ENCODE measurements around the gene CYP1A1. TPM values are rescaled to one million over a fixed set of nuclear protein-coding genes. Genes with fewer than 3 reads are reported as not detected.

Gene CYP1A1
- total RNA-seq, 2 experiments from 2014 or later: 0.29 TPM; not detected in 1

GRCh38 chr15:74773329-74773728 is 48.0 kb upstream of the CYP1A1 start:
- H3K9me3 ChIP-seq (ENCODE audit: low read length): no peaks in the 10 kb centered on the region
- H4K20me1 ChIP-seq (ENCODE audit: insufficient read depth, low read length): no peaks in the 10 kb centered on the region
- peaks cover 83% of the 10 kb centered on the region for H3K4me1 ChIP-seq (ENCODE audit: insufficient read depth, low read length, poor library complexity, severe bottlenecking)
- H3K27ac ChIP-seq (ENCODE audit: low read depth, low read length, poor library complexity, severe bottlenecking): peak overlapping the region; percentile 99
- intact Hi-C loops (cut with micrococcal nuclease; ENCODE audit: unreplicated experiment): no loop called here
- peaks cover 10% of the 10 kb centered on the region; the same call in 1 of the 2 replicates for H3K79me2 ChIP-seq (ENCODE audit: insufficient read depth, low read depth, low read length)
- H3K36me3 ChIP-seq (ENCODE audit: insufficient read depth, low read length): no peaks in the 10 kb centered on the region
- no peak for TF ChIP-seq EZH2phosphoT487 (IDR thresholded peaks at IDR 0.05; ENCODE audit: borderline replicate concordance, low read depth, low read length)
- TF ChIP-seq CTCF (conservative IDR thresholded peaks at IDR 0.05; ENCODE audit: low read length): no peak
- POLR2A ChIA-PET: interaction anchor here (0.6 to 11.4 kb wide), 3 partner anchors 16 to 52 kb away, joined by 4 to 221 read pairs (median 7); no protein-coding TSS in a partner anchor
- BruUV-seq (replicated peaks): no TSS peak
- H3K9me2 ChIP-seq (ENCODE audit: insufficient read depth, low read length): no peaks in the 10 kb centered on the region
- DNase-seq (ENCODE audit: low spot score): no peak
- H3K4me3 ChIP-seq (ENCODE audit: low read depth, low read length, poor library complexity, severe bottlenecking): no peak overlapping the region
- H2AFZ ChIP-seq (ENCODE audit: low read length): no peak overlapping the region
- H3K4me2 ChIP-seq (ENCODE audit: low read length): peak overlapping the region; percentile 71
- CTCF ChIA-PET (ENCODE audit: unreplicated experiment): interaction anchor here (1.3 to 2.6 kb wide), 4 partner anchors 8 to 31 kb away, joined by 3 to 12 read pairs (median 4); partner anchors contain the start of gene CSK

GRCh38 chr15:74770211-74770903 is 45.0 kb upstream of the CYP1A1 start:
- DNase-seq (ENCODE audit: low spot score): no peak
- Histone ChIP-seq H3K9me3 (ENCODE audit: low read length) (no peaks in the 10 kb centered on the region), H3K27ac (ENCODE audit: low read depth, low read length, poor library complexity, severe bottlenecking) (no peak overlapping the region), H3K36me3 (ENCODE audit: insufficient read depth, low read length) (no peaks in the 10 kb centered on the region), H3K4me3 (ENCODE audit: low read depth, low read length, poor library complexity, severe bottlenecking) (no peak overlapping the region), H2AFZ (ENCODE audit: low read length) (no peak overlapping the region), H3K4me1 (ENCODE audit: insufficient read depth, low read length, poor library complexity, severe bottlenecking) (peaks cover 55% of the 10 kb centered on the region), H3K79me2 (ENCODE audit: insufficient read depth, low read depth, low read length) (peaks cover 2% of the 10 kb centered on the region; the same call in 1 of the 2 replicates), H3K4me2 (ENCODE audit: low read length) (peak overlapping the region; percentile 37), H4K20me1 (ENCODE audit: insufficient read depth, low read length) (no peaks in the 10 kb centered on the region), H3K9me2 (ENCODE audit: insufficient read depth, low read length) (no peaks in the 10 kb centered on the region)
- no TSS peak for BruUV-seq (replicated peaks)
- TF ChIP-seq CTCF (conservative IDR thresholded peaks at IDR 0.05; ENCODE audit: low read length) (no peak), EZH2phosphoT487 (IDR thresholded peaks at IDR 0.05; ENCODE audit: borderline replicate concordance, low read depth, low read length) (no peak)
- ChIA-PET CTCF (ENCODE audit: unreplicated experiment) (interaction anchor here (1.2 to 2.0 kb wide), 6 partner anchors 13 to 138 kb away, joined by 3 to 14 read pairs (median 8); no protein-coding TSS in a partner anchor), POLR2A (interaction anchor here (0.6 to 11.4 kb wide), 4 partner anchors 19 to 396 kb away, joined by 3 to 221 read pairs (median 6); no protein-coding TSS in a partner anchor)
- intact Hi-C loops (cut with micrococcal nuclease; ENCODE audit: unreplicated experiment): loop anchor here (2.0 kb wide), 1 partner anchor 72 kb away; the partner anchor contains the start of gene ULK3
